ENCODE results near the gene PTPRCAP.

The PTPRCAP gene

DNA sequence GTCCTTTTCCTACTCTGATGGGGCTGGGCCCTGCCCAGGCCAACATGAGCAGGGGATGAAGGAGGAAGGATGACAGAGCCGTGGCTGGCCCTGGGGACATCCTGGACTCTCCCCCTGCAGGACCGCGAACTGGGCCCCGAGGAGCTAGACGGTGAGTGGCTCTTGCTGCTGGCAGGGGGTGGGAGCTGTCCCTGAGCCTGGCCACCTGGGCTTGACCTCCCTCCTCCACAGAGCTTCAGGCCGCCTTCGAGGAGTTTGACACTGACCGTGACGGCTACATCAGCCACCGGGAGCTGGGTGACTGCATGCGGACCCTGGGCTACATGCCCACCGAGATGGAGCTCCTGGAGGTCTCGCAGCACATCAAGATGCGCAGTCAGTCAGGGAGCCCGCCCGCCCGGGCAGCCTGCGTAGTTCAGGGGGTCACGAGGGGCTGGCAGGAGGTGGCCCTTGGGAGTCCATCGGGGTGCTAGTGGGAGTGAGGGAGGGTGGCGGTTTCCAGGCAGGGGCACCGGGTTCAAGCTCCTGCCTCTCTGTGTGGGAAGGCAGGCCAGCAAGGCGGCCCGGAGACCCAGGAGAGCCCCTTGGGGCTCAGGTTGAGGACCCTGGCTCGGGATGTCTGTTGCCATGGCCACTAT is 18.7 kb upstream of the PTPRCAP start:
- TF ChIP-seq EP300 (IDR thresholded peaks at IDR 0.05; ENCODE audit: borderline replicate concordance) (no peak), CREB1 (IDR thresholded peaks at IDR 0.05; ENCODE audit: low read depth) (no peak), TCF12 (IDR thresholded peaks at IDR 0.05; ENCODE audit: low read depth) (no peak), RAD21 (IDR thresholded peaks at IDR 0.05; ENCODE audit: low read depth) (no peak), TAF1 (IDR thresholded peaks at IDR 0.05; ENCODE audit: low read depth) (no peak), CEBPB (IDR thresholded peaks at IDR 0.05) (no peak), YY1 (IDR thresholded peaks at IDR 0.05; ENCODE audit: low read depth) (no peak), FOXM1 (IDR thresholded peaks at IDR 0.05; ENCODE audit: borderline replicate concordance, low read depth) (no peak), NFIC (IDR thresholded peaks at IDR 0.05) (no peak), TEAD4 (IDR thresholded peaks at IDR 0.05) (no peak)
- TF ChIP-seq, protein P1, sequence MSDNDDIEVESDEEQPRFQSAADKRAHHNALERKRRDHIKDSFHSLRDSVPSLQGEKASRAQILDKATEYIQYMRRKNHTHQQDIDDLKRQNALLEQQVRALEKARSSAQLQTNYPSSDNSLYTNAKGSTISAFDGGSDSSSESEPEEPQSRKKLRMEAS (IDR thresholded peaks at IDR 0.05): no peak
- TF ChIP-seq, protein P2, sequence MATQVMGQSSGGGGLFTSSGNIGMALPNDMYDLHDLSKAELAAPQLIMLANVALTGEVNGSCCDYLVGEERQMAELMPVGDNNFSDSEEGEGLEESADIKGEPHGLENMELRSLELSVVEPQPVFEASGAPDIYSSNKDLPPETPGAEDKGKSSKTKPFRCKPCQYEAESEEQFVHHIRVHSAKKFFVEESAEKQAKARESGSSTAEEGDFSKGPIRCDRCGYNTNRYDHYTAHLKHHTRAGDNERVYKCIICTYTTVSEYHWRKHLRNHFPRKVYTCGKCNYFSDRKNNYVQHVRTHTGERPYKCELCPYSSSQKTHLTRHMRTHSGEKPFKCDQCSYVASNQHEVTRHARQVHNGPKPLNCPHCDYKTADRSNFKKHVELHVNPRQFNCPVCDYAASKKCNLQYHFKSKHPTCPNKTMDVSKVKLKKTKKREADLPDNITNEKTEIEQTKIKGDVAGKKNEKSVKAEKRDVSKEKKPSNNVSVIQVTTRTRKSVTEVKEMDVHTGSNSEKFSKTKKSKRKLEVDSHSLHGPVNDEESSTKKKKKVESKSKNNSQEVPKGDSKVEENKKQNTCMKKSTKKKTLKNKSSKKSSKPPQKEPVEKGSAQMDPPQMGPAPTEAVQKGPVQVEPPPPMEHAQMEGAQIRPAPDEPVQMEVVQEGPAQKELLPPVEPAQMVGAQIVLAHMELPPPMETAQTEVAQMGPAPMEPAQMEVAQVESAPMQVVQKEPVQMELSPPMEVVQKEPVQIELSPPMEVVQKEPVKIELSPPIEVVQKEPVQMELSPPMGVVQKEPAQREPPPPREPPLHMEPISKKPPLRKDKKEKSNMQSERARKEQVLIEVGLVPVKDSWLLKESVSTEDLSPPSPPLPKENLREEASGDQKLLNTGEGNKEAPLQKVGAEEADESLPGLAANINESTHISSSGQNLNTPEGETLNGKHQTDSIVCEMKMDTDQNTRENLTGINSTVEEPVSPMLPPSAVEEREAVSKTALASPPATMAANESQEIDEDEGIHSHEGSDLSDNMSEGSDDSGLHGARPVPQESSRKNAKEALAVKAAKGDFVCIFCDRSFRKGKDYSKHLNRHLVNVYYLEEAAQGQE (IDR thresholded peaks at IDR 0.05; ENCODE audit: low read depth): no peak
- TF ChIP-seq, protein P3, sequence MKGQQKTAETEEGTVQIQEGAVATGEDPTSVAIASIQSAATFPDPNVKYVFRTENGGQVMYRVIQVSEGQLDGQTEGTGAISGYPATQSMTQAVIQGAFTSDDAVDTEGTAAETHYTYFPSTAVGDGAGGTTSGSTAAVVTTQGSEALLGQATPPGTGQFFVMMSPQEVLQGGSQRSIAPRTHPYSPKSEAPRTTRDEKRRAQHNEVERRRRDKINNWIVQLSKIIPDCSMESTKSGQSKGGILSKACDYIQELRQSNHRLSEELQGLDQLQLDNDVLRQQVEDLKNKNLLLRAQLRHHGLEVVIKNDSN (IDR thresholded peaks at IDR 0.05): no peak

DNA sequence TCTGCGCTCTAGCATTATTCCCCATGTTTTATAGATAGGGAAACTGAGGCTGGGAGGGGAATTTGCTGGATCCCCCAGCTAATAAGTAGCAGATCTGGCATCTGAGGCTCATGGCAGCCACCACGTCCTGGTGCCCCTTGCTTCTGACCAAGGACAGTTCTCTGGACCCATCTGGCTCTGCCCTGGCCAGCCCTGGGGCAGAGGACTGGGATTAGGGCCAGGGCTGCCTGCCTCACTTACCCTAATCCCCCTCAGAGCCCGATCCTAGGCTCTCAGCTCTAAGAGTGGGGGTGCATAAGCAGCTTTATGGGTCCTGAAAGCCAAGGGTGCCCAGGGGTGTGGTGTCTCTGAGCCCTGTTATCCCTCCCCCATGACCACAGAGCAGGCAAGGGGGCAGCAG is 17.6 kb upstream of the PTPRCAP start, which contains the start of gene CABP4:
Gene CABP4 (plus strand): TSS at position 301 of the 400 bp plus-strand sequence. CDS start 70 bp downstream, at position 371.
- TF ChIP-seq EGR1 (IDR thresholded peaks at IDR 0.05): no peak
- TF ChIP-seq EP300 (IDR thresholded peaks at IDR 0.05; ENCODE audit: borderline replicate concordance): no peak
- TF ChIP-seq, protein P1 (IDR thresholded peaks at IDR 0.05): no peak
- TF ChIP-seq, protein P2 (IDR thresholded peaks at IDR 0.05; ENCODE audit: low read depth): no peak
- no peak for TF ChIP-seq CREB1 (IDR thresholded peaks at IDR 0.05; ENCODE audit: low read depth)
- TF ChIP-seq NFIC (IDR thresholded peaks at IDR 0.05): no peak
- TF ChIP-seq ZBTB7A (IDR thresholded peaks at IDR 0.05; ENCODE audit: low read depth): no peak

DNA sequence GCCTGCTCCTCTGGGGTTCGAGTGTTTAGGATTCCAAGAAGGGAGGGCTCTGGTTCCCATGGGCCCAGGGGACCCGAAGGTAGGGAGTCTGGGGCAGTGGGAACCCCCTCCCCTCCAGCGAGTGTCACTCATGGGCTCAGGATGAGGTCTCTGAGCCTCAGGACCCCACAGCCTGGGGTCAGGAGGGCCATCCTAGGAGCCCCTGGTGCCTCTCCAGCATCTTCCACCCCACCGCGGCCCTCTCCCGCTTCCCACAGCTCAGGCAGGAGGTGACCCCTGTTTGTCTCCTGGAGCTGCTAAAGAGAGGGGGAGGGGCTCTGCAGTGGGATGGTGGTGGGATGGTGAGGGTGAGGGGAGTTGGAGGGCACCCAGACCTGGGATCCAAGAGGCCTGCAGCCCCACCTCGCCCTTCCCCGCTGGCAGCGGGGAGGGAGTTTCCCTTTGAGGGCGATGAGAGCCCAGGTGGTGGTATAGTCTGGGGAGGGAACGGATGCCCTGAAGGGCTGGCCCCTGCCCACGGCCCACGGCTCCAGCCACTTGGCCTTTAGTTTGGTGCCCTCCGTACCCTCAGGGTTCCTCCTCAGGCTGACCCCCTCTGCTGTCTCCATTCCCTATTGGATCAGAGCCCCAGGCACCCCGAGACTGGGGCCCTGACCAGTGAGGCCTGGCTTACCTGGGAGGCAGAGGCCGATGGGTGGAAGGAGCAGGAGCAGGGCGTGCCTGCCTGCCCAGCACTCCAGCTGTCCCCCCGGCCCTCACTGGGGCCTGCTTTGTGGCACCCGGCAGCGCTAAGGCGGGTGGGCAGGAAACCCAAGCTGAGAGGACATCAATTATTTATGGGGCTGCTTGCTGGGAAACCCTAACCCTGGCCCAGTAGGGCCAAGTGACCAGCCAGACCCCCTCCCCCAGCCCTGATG is 16.6 kb upstream of the PTPRCAP start:
- TF ChIP-seq RAD21 (IDR thresholded peaks at IDR 0.05; ENCODE audit: low read depth) (no peak), TEAD4 (IDR thresholded peaks at IDR 0.05) (no peak), FOXM1 (IDR thresholded peaks at IDR 0.05; ENCODE audit: borderline replicate concordance, low read depth) (no peak), EP300 (IDR thresholded peaks at IDR 0.05; ENCODE audit: borderline replicate concordance) (no peak), TAF1 (IDR thresholded peaks at IDR 0.05; ENCODE audit: low read depth) (no peak), CEBPB (IDR thresholded peaks at IDR 0.05) (no peak), ZBTB7A (IDR thresholded peaks at IDR 0.05; ENCODE audit: low read depth) (no peak), TCF12 (IDR thresholded peaks at IDR 0.05; ENCODE audit: low read depth) (no peak), EGR1 (IDR thresholded peaks at IDR 0.05) (no peak), NFIC (IDR thresholded peaks at IDR 0.05) (no peak), CREB1 (IDR thresholded peaks at IDR 0.05; ENCODE audit: low read depth) (no peak), YY1 (IDR thresholded peaks at IDR 0.05; ENCODE audit: low read depth) (no peak)
- TF ChIP-seq, protein P2 (IDR thresholded peaks at IDR 0.05; ENCODE audit: low read depth): no peak
- TF ChIP-seq, protein P1 (IDR thresholded peaks at IDR 0.05): no peak
- TF ChIP-seq, protein P3 (IDR thresholded peaks at IDR 0.05): no peak
